CD14-positive monocyte (primary cell): ENCODE measurements around the gene TMEM135. TPM values are rescaled to one million over a fixed set of nuclear protein-coding genes. Genes with fewer than 3 reads are reported as not detected.

Source experiments
- DNase-seq, 3 donors: peaks; one replicate each; pipeline ENCODE4 v3.0.0-alpha.2; 2011 to 2022
- H2AFZ ChIP-seq: 2 replicates; pipeline ENCODE4 v1.6.0; 2012; ENCODE audit warnings: mild to moderate bottlenecking, low read depth, low read length, inconsistent platforms; ENCODE audit not compliant: insufficient read depth, poor library complexity, severe bottlenecking
- H3K27ac ChIP-seq, 2 donors: 1 replicate in 1 of 2; 2 replicates in 1 of 2; pipeline ENCODE4 v1.5.1; 2012 to 2013; ENCODE audit warnings: low read length in 2 of 2, control low read depth in 1 of 2, inconsistent platforms in 1 of 2, low read depth in 1 of 2, mild to moderate bottlenecking in 1 of 2
- H3K27me3 ChIP-seq, 2 donors: one replicate each; pipeline versions ENCODE4 v1.6.0 to v1.6.1; 2011 to 2013; ENCODE audit warnings: low read length in 2 of 2; ENCODE audit not compliant: control insufficient read depth in 2 of 2, insufficient read depth in 2 of 2
- H3K36me3 ChIP-seq, 2 donors: replicated peaks in 1 of 2; 1 replicate in 1 of 2; 2 replicates in 1 of 2; pipeline versions ENCODE4 v1.5.1 to v1.6.1; 2012 to 2013; ENCODE audit warnings: low read length in 2 of 2, control low read depth in 1 of 2, inconsistent platforms in 1 of 2, mild to moderate bottlenecking in 1 of 2; ENCODE audit not compliant: insufficient read depth in 2 of 2, control insufficient read depth in 1 of 2
- H3K4me1 ChIP-seq, 2 donors: 1 replicate in 1 of 2; 2 replicates in 1 of 2; pipeline versions ENCODE4 v1.5.1 to v1.6.1; 2012 to 2013; ENCODE audit warnings: low read length in 2 of 2, control low read depth in 1 of 2, inconsistent platforms in 1 of 2, mild to moderate bottlenecking in 1 of 2, moderate library complexity in 1 of 2; ENCODE audit not compliant: insufficient read depth in 2 of 2, control insufficient read depth in 1 of 2
- H3K4me2 ChIP-seq: replicated peaks from 2 replicates; pipeline ENCODE3; 2012; ENCODE audit warnings: low read length, moderate library complexity, mild to moderate bottlenecking; ENCODE audit not compliant: poor library complexity, severe bottlenecking; ENCODE audit errors: extremely low read depth
- H3K4me3 ChIP-seq, 3 experiments: fragments of 200-600 bp in 1 of 3; sonication (generic) in 1 of 3; replicated peaks in 1 of 3; 1 replicate in 2 of 3; 2 replicates in 1 of 3; pipeline ENCODE4 v1.5.1; 2011 to 2013; ENCODE audit warnings: low read length in 3 of 3, mild to moderate bottlenecking in 3 of 3, control low read depth in 2 of 3, low read depth in 2 of 3, inconsistent platforms in 1 of 3, moderate library complexity in 1 of 3
- H3K79me2 ChIP-seq: 2 replicates; pipeline ENCODE4 v1.6.0; 2012; ENCODE audit warnings: mild to moderate bottlenecking, control low read depth, inconsistent platforms, low read length, moderate library complexity; ENCODE audit not compliant: insufficient read depth
- H3K9ac ChIP-seq: 2 replicates; pipeline ENCODE4 v1.6.0; 2017; ENCODE audit warnings: low read length, mild to moderate bottlenecking; ENCODE audit not compliant: insufficient read depth, poor library complexity, severe bottlenecking
- H3K9me3 ChIP-seq, 2 donors: replicated peaks in 1 of 2; 1 replicate in 1 of 2; 2 replicates in 1 of 2; pipeline versions ENCODE4 v1.5.1 to v1.6.1; 2012 to 2013; ENCODE audit warnings: low read length in 2 of 2, control low read depth in 1 of 2; ENCODE audit not compliant: control insufficient read depth in 1 of 2, insufficient read depth in 1 of 2
- H4K20me1 ChIP-seq: 2 replicates; pipeline ENCODE4 v1.6.0; 2012; ENCODE audit warnings: mild to moderate bottlenecking, low read length, control low read depth, moderate library complexity; ENCODE audit not compliant: insufficient read depth
- H3K27ac Mint-ChIP-seq, 7 donors: one replicate each; pipeline ENCODE4 v1.8.0; 2020; ENCODE audit warnings: mild to moderate bottlenecking in 7 of 7, mixed read lengths in 7 of 7, moderate library complexity in 6 of 7, inconsistent platforms in 2 of 7
- H3K27me3 Mint-ChIP-seq, 3 donors: one replicate each; pipeline ENCODE4 v1.8.0; 2021 to 2022; ENCODE audit warnings: low read depth in 3 of 3, mild to moderate bottlenecking in 3 of 3, mixed read lengths in 3 of 3, moderate library complexity in 3 of 3, inconsistent platforms in 1 of 3
- H3K36me3 Mint-ChIP-seq, 2 donors: one replicate each; pipeline ENCODE4 v1.8.0; 2020; ENCODE audit warnings: mixed read lengths in 2 of 2, inconsistent platforms in 1 of 2, mild to moderate bottlenecking in 1 of 2
- H3K4me1 Mint-ChIP-seq: one replicate; pipeline ENCODE4 v1.8.0; 2020; ENCODE audit warnings: mild to moderate bottlenecking, mixed read lengths
- H3K4me3 Mint-ChIP-seq, 2 donors: one replicate each; pipeline ENCODE4 v1.8.0; 2020; ENCODE audit warnings: mild to moderate bottlenecking in 2 of 2, mixed read lengths in 2 of 2, moderate library complexity in 1 of 2
- H3K9me3 Mint-ChIP-seq, 7 donors: one replicate each; pipeline ENCODE4 v1.8.0; 2020 to 2022; ENCODE audit warnings: mixed read lengths in 7 of 7, mild to moderate bottlenecking in 6 of 7, moderate library complexity in 6 of 7, inconsistent platforms in 2 of 7
- WGBS: methylation state at CpG from one replicate; pipeline ENCODE4 v1.1.5; 2013; ENCODE audit warnings: missing lambda C conversion rate; ENCODE audit not compliant: insufficient coverage; 5-methylcytosine and 5-hydroxymethylcytosine counted together
- intact Hi-C, 2 donors: fragments of 100-400 bp; cut with micrococcal nuclease; formaldehyde crosslinking; loops; one replicate each; pipeline versions ENCODE4 v1.15.0 to v1.15.1; 2023
- polyA plus RNA-seq, 3 donors: library from polyadenylated mRNA; depleted of rRNA in 1 of 3; unstranded in 2 of 3; stranded (reverse) in 1 of 3; fragments of 300-500 nt in 2 of 3; fragments of >200 nt in 1 of 3; fragmentation: Illumina TruSeq in 2 of 3; gene quantifications; 1 replicate in 2 of 3; 2 replicates in 1 of 3; pipeline ENCODE4 v1.2.3, GENCODE V29; 2012 to 2021
- TF ChIP-seq, protein P1 (sequence below): fragments of 200-600 bp; IDR thresholded peaks from one replicate; pipeline ENCODE4 v1.8.0; 2022; ENCODE audit warnings: antibody characterized with exemption, mild to moderate bottlenecking

TMEM135 gene
- polyA plus RNA-seq, 3 donors: 2.7 to 8.4 (median 5.9) TPM

DNA sequence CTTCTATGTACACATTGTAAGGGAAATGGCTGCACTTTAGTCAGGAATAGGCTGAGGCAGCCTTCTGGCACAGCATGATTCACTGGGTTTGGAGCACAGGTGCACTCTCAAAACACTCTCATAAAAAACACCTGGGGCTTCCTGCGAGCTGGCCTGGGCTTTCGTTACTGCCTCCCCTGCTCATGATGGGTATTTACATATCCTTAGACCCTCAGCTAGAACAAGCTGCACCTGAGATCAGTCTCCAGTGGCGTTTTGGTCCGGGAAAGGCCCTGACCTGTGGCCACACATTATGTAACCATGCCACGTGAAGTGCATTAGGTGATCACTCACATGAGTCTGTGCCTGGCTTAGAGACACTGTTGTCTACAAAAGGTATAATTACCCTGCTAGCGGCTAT lies 321.7 kb downstream of the TMEM135 start:
- no peak overlapping the region for H3K9ac ChIP-seq
- no peak overlapping the region for H2AFZ ChIP-seq
- H3K9me3 ChIP-seq: no peaks in the 10 kb centered on the region
- H3K4me3 ChIP-seq: no peak overlapping the region
- no peaks in the 10 kb centered on the region for H3K79me2 ChIP-seq
- no peaks in the 10 kb centered on the region for H3K27me3 ChIP-seq
- H3K36me3 ChIP-seq: no peaks in the 10 kb centered on the region
- no peaks in the 10 kb centered on the region for H3K4me1 ChIP-seq
- TF ChIP-seq, protein P1, sequence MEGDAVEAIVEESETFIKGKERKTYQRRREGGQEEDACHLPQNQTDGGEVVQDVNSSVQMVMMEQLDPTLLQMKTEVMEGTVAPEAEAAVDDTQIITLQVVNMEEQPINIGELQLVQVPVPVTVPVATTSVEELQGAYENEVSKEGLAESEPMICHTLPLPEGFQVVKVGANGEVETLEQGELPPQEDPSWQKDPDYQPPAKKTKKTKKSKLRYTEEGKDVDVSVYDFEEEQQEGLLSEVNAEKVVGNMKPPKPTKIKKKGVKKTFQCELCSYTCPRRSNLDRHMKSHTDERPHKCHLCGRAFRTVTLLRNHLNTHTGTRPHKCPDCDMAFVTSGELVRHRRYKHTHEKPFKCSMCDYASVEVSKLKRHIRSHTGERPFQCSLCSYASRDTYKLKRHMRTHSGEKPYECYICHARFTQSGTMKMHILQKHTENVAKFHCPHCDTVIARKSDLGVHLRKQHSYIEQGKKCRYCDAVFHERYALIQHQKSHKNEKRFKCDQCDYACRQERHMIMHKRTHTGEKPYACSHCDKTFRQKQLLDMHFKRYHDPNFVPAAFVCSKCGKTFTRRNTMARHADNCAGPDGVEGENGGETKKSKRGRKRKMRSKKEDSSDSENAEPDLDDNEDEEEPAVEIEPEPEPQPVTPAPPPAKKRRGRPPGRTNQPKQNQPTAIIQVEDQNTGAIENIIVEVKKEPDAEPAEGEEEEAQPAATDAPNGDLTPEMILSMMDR: no peak
- peaks cover 0 to 3% (median 0%) of the 10 kb centered on the region in 3 donors for H3K27me3 Mint-ChIP-seq
- no peaks in the 10 kb centered on the region for H3K4me1 Mint-ChIP-seq
- no peak overlapping the region for H3K4me2 ChIP-seq
- DNase-seq: no peak
- no peaks in the 10 kb centered on the region for H4K20me1 ChIP-seq
- no peaks in the 10 kb centered on the region for H3K36me3 Mint-ChIP-seq
- H3K9me3 Mint-ChIP-seq: peaks cover 0 to 2% (median 0%) of the 10 kb centered on the region in 7 donors
- intact Hi-C loops: no loop called here
- H3K27ac ChIP-seq: no peak overlapping the region
- H3K27ac Mint-ChIP-seq: no peak overlapping the region
- no peak overlapping the region for H3K4me3 Mint-ChIP-seq
- WGBS: 88% methylated on average over 5 of the region's 6 CpGs

DNA sequence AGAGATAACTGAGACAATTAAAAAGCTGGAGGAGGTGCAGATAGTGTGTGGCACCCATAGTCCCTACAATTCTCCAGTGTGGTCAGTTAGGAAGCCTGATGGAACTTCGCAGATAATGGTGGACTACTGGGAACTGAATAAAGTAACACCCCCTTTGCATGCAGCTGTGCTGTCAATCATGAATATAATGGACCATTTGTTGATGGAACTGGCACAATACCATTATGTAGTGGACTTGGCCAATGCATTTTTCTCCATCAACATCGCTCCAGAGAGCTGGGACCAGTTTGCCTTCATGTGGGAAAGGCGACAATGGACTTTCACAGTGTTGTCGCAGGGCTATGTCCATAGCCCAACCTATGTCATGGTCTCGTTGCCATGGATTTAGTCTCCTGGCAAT lies 324.2 kb downstream of the TMEM135 start:
- no peaks in the 10 kb centered on the region for H3K4me1 ChIP-seq

More for the DNA sequence above, 324.2 kb downstream of the TMEM135 start:
- no peaks in the 10 kb centered on the region for H3K27me3 Mint-ChIP-seq
- Histone ChIP-seq H4K20me1 (no peaks in the 10 kb centered on the region), H3K36me3 (no peaks in the 10 kb centered on the region), H3K4me3 (no peak overlapping the region), H3K79me2 (no peaks in the 10 kb centered on the region), H3K9ac (no peak overlapping the region), H2AFZ (no peak overlapping the region), H3K4me2 (no peak overlapping the region), H3K9me3 (no peaks in the 10 kb centered on the region), H3K27ac (no peak overlapping the region), H3K27me3 (no peaks in the 10 kb centered on the region)
- TF ChIP-seq, protein P1: no peak
- no peaks in the 10 kb centered on the region for H3K4me1 Mint-ChIP-seq
- no peaks in the 10 kb centered on the region for H3K36me3 Mint-ChIP-seq
- no peak overlapping the region for H3K4me3 Mint-ChIP-seq
- 100% methylated on average over 1 of the region's 5 CpGs for WGBS
- H3K27ac Mint-ChIP-seq: no peak overlapping the region
- intact Hi-C loops: no loop called here
- peaks cover 0 to 2% (median 0%) of the 10 kb centered on the region in 7 donors for H3K9me3 Mint-ChIP-seq
- DNase-seq: no peak
